ENCODE measurements around the gene UBE2J1.

UBE2J1 gene

DNA sequence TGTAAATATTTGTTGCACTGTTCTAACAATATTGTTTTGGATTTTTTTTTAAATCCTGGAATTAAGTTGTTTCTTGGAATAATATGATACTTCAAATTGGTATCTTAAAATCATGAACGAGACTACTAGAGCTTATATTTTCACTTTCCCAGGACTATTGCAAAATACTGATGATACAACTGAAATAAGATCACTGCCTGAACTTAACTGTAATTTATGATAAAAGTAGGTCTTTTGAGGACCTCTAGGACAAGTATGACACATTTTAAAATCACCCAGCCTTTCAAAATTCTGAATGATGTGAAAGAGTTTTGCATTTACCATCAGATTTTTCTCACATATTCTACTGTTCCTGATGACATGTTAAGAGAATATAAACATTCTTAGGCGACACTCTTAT lies 8.6 kb upstream of the UBE2J1 start:
- DNase-seq = no peak

DNA sequence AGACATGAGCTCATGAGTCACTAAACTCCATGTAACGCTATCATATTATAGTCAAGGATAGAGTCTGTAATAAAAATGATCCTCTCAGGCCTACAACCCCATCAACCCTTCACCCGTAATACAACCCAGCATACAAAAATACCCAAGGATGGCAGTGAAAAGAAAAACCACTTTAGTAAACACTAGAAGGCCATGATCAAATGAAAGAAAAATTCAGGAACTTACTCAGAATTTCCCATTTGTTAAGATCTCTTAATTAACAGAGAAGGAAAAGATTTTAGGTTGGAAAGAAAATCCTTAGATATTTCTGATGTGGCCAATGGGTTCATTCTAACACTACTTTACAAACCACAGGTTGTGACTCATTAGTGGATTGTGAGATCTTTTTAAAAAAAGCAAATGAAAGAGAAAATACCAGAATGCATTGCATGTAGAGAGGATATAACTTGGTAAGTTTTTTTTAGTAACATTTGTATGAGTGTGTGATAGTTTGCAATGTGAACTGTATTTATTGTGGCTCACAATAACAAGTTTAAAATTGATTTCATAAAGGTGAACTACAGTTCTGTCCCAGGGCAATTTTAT lies 8.0 kb upstream of the UBE2J1 start:
- no peak for DNase-seq

DNA sequence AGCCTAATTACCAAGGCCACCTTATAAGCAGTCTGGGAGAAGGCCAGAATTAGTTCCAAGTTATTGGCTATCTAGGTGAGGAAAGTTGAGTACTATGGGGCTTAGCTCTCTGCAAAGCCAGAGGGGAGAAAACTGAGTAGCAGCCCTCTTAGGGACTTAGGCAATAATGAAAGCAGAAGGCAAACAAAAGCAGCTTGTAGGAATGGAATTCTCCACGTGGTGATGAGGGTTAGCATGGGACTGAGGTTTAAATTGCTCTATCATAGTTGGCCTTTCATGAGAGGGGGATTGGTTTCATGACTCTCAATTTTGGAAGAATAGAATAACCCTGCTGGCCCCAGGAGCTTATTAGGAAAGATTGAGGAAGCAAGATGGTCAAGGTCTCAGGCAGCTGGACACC lies 7.0 kb upstream of the UBE2J1 start:
- DNase-seq = no peak

DNA sequence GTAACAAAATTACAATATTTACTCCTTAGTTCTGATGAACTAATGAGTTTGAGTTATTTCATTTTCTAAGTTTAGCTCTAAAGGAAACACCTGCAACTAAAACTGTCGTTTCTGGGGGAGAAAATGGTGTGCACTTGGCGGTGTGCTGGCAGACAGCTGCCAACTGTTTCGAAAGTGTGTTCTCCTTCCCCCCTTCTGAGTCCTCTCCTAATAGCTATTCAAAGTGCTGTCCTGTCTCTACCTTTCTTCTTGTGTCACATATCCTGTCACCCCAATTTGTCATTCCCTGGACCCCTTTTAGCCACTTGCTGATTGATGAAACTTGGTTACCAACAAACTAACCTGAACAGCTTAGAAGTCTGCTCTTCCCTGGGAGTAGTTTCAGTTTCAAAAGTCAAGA lies 4.9 kb upstream of the UBE2J1 start:
- peak; percentile 32 for DNase-seq

DNA sequence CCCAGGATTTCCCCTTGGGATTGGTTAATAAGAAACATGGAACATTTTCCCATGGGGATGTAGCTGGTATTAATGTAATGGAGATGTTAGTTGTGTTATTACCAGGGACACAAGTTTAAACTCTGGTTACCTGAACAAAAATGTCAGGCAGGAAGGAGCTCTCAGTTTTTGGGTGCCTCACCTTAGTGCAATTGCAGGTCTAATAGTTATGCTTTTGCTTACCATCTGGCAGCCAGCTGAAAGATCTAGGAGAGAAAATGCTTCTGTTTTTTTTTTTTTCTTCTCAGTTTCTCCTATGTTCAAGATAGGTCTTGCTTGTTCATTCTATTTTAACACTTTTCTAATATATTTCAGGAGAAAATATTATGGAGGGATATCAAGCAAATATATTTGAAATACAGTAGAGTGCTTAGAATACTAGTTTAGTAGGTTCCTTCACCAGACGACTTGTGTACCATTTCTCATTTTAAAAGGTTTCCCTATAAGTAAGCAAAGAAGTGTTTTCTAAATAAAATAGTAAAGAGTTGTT lies 4.2 kb upstream of the UBE2J1 start:
- peak; percentile 19 for DNase-seq

DNA sequence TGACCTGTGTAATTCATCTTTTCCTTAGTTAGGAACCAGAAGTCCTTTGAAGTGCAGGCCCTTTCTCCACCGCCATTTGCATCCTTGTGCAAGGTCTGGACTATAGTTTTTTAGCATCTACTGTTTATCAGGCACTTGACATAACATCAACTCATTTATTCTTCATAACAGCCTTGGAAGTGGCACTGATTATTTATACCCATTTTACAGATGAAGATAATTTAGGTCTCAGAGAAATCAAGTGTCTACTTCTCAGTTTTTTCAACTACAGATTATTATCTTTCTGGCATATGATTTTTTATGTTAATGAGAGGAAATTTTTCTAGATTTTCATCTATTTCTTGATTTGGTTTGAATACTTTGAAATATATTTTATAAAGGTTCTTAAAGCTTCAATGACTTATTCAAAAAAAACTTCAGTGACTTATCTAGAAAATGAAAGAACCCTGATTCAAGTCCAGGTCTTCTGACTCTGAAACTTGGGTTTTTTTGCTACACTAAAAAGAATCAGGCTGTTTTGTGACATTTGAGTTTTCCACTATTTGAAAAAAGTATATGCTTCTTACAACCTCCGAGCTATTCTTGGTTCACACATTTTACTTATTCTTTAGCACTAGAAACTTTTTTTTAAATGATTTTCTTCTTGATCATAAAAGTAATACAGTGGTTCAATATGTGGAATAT lies 3.1 kb upstream of the UBE2J1 start:
- DNase-seq = no peak

DNA sequence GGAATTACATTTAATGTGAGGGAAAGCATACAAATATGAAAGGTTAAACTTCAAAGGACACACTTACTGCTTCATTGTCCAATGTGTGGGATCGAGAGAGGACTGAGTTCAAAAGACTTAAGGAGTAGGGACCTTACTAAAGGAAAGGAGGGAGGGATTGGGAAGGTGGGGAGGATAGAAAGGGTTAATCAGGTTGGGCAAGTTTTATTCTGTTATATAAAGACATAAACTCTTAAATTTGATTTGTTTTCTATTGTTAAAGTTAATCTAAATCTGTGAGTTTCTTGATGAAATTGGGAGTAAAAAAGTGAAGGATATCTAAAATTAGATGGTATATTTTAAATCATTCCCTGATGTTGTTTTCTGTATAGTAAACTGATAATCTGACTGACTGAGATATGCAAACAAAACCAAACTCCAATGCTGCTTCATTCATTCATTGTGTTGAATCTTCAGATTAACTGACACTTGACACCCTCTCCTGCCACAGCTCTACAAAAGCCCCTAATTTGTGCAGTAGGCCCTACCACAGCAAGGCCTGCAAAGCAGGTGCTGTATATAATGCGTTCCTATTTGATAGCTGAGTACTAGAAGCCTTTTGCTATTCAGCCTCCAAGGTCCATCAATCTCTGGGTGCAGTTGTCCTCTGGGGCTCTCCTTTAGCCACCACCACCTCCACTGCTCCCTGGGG lies 1.3 kb upstream of the UBE2J1 start:
- no peak for DNase-seq

DNA sequence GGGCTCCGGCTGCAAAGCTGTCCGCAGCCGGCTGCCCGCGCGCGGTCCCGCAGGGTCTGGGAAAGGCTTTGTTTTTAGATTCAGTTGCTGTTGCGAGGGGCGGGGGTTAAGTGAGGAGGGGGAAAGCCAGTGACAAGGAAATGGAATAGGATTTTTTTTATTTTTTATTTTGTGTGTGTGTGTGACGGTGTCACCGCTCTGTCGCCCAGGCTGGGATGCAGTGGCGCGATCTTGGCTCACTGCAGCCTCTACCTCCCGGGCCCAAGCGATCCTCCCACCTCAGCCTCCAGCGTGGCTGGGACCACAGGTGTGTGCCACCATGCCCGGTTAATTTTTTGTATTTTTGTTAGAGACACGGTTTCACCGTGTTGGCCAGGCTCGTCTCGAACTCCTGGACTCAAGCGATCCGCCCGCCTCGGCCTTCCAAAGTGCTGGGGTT lies 615 bp upstream of the UBE2J1 start:
- no peak for DNase-seq

DNA sequence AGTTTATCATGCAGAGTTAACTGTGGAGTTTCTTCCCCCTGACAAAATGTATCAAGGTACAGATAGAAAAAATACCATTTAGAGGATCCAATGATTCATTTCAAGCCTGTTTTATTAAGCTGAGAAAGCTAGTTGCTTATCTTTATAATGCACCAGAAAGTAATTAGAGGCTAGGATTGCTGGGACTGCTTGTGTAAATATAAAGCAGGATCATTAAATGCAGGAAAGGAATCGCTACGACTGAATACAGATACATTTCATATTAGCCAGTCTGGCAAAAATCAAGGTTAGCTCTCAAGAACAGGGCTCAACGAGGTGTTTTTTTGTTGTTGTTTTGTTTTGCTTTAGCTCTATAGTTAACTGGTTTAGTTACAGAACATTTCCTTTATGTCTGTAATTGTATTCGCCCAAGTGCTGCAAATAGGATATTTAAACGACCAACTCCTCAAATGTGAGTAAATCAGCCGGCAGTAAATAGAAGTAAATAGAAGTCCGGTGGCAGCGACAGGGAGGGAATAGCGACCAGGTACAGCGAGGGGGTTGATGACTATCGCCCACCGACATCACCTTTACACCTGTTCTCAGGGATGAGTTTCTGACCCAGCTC lies 748 bp downstream of the UBE2J1 start:
- no peak for DNase-seq

DNA sequence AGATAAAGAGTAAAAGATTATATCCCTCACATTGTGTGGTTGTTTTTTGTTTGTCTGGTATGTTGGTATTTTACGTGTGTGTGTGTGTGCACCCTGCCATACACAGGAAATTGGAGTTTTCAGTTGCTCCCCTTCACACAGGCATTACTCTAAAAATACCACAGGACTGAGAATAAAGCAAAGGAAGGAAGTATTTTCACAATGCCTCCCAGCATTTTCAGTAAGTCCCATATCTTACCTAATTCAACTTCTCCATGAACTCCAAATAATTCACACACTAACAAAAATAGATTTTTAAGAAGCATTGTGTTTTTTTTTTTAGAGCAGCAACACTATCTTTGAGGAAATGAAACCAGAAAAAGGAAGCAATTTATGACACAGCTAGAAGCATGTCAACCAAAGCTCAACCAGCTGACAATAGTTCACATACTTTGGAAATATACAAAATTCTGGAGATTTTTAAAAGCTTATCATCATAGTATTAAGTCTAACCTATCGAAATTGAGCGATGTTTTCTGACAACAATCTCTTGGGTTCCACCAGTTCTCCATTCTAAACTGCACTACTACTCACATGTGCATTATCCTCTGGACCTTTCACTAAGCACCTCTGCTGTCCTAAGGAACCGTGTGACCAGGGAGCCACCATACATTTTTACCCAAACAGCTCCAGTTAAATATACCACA lies 2.1 kb downstream of the UBE2J1 start:
- DNase-seq = no peak

DNA sequence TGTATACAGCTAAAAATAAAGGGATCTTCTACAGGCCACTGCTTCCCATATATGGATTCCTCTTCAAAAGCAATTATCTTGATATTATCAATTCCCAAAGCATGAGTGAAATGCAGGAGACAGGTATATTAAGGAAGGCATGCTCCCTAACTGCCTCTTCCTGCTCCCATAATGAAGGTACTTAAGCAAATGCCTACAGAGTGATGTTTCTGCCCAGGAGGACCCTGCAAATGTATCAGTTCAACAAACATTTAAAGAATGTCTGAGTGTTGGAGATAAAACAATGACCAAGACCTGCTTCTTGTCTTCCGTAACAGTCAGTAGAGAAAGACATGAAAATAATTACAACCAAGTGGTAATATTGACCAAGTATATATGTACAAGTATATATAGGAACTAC lies 4.2 kb downstream of the UBE2J1 start:
- no peak for DNase-seq

DNA sequence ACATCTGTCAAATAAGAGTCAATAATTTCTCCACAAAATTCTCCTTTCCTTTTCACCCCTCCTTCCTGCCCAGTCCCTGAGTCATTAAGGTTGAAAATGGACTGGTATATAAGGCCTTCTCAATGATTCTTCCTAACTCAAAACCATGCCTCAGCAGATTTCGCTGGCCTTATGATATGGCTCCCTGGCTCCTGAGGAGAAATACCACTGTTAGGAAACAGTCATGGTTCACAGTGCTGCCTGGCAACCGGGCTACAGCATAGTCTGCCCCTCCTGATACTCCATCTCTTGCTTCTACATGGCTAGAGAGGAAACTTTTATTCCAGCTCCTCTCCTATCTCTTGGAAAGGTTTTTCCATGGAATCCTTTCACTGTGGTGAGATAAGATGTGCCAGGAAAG lies 4.7 kb downstream of the UBE2J1 start:
- no peak for DNase-seq

DNA sequence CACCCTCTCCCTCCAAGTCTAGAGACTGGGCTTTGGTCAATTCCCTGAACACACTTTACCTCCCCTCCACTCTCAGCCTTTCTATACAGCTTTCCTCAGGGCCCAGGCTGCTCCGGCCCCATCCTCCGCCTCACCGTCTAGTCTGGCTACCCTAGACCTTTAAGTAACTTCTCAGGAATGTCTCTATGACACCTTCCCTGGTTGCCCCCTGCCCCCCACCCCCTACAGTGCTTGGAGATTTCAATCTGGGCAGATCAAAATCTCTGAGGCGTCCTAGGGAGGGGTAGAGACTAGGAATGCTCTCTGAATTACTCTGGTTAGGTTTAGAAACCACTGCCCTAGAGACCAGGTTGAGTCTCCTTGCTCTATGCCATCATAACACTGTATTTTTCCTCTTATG lies 6.1 kb downstream of the UBE2J1 start:
- DNase-seq = no peak

DNA sequence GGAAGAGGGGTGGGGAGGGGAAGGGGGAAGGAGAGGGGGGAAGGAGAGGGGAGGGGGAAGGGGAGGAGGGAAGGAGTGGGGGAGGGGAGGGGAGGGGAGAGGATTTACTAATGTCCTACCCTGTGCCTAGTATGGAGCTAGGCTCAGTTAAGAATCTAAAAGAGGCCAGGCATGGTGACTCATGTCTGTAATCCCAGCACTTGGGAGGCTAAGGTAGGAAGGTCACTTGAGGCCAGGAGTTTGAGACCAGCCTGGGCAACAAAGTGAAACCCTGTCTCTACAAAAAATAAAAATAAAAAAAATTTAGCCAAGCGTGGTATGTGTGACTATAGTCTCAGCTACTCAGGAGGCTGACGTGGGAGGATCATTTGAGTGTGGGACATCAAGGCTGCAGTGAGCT lies 13.0 kb downstream of the UBE2J1 start:
- no peak for DNase-seq

DNA sequence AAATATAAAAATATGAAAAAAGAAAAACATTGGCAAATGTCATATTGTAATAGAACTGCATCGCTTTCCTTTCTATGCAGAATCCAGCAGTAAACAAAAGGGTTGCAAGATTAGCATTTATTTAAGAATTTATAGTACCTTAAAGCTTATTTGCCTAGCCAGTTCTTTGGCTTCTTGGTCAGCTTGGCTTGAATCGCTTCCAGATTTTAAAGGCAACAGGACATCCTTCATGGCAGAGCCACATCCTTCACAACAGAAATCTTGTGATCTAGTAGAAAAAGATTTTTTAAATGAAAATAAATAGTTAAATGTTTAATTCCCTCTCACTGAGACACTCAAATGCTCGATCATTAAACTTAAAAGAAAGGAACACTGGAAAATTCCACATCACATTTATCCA lies 17.4 kb downstream of the UBE2J1 start:
- no peak for DNase-seq

DNA sequence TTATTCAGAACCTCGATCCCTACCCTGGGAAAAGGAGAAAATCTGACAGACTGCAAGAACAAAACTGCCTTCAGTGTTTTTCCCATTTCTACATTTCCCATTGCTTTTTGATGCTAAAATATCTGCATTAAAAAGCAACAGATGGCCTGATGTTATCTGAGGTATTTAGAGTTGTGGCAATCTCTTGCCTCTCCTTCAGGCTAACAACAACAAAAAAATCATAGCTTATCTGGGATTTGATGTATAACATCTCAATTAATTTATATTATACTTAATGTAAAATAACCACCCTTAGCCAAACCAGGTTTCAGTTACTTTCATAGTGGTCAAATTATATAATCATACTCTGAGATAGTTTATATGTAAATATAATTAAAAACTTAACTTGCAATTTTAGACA lies 21.6 kb downstream of the UBE2J1 start:
- DNase-seq = no peak

DNA sequence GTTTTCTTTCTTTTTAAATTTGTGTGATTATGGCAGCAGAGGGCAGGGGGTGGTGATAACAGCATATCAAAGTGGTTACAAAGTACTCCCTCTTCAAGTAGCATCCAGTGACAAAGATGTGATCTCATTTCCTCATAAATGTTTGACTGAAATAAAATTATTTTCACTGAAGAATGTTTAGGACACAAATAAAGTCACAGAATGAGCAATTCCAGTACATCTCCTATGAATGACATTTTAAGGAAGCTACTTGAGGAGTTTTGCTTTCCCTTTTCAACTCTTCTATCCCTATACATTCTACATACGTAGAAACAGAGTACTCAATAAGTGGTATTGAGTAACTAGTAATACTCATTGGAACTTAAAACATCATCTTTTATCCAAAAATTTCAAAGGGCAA lies 23.5 kb downstream of the UBE2J1 start:
- DNase-seq = no peak

DNA sequence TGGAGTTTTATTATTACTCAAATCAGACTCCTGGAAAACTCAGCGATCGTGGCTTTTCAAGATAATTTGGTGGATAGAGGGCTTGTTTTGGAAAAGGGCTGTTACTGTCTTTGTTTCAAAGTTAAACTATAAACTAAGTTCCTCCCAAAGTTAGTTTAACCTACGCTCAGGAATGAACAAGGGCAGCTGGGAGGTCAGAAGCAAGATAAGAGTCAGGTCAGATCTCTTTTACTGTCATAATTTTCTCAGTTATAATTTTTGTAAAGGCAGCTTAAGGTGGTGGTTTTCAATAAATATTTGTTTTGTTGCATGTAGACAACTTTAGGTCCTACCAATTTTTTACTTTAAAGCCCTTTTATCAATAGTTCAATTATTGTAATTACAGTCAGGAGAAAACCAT lies 28.2 kb downstream of the UBE2J1 start:
- no peak for DNase-seq

DNA sequence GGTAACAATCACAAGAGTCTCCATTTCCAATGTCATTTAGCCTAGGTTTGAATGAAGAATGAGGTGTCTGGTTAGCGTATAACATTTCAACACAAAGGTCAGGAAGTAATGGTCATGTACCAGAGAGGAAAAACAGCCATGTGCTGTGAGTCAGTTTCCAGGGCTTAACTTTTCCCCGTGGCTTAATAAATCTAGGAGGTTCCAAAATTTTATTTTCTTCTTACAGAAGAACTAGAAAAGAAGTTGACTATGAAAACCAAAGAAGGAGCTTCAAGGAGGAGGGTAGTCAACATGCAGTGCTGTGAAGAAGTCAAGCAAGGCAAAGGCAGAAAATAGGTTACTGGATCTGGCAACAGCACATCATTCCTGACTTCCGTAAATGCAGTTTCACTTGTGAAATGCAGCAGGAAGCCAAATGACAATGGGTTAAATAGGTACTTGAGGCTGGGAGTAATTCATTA lies 29.0 kb downstream of the UBE2J1 start:
- no peak for DNase-seq

DNA sequence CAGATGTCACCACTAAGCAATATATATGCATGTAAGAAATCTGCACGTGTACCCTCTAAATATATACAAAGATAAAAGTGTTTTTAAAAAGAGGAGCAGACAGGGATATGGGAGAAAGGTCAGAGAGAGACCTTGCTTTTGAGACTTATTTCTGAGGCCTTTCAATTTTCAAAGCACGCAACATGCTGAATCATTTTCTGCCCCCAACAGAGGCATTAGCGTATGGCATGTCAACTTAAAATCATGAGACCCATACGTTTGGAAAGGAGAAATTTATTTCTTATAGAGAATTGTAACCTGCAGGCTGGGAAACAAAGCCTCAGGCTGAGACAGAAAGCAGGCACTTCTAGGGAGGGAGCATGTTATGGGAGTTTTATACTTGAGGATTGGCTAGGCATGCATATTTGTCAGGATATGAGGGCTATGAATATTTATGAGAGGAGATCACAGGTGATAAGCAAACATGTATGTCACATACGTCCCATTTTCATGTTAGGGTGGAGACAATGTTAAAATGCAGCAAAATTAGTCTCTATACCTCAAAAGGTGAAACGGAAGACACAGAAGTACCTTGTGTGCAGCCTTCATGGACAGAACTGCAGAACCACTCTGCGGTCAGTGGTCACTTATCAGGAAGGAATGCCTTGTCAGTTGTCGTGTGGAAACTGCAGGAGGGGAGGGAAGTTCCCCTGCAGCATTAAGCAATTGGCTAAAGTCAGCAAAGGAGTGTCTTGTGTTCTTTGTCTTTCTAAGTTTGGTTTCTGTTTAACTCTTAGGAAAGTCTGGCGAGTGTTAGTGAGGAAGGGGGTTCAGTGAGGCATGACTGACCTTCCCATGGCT lies 31.2 kb downstream of the UBE2J1 start:
- DNase-seq = no peak

DNA sequence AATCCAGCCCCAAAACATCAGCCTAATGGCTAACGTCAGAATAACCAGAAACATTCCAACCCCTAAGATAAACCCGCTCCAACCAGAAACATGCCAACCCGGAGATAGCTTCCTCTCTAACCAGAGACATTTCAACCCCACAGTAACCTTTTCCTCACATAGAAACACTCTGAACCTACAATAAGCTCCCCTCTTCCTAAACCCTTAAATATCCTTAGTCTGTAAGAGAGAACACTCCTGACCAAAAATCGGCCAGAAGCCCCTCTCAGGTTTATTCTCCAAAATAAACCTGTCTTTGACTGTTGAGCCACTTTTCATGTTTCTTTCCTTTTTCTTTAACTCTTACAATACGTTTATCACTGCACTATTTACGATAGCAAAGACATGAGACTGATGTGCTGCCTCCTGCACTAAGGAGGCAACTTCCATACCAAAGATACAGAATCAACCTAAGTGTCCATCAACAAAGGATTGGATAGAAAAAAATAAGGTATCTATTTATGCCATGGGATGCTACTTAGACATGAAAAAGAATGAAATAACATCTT lies 32.4 kb downstream of the UBE2J1 start:
- DNase-seq = no peak

DNA sequence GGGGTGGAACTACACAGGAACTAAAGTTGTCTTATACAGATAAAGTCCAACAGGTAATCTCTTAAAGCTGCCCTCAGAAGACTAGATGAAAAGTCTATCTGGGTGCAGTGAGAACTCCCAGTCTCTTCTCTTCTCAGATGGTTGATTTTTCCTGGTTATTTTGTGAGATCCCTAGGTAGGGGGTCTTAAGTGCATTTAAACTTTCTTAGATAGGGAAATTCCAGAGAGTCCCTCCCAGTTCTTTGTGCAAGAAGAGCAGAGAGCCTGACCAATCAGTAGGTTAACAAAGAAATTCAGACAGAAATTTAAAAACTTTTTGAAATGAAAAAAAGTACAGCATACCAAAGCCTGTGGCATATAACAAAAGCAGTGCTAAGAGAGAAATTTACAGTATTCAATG lies 35.5 kb downstream of the UBE2J1 start:
- no peak for DNase-seq
